Midbrain (tissue), 1 donor: ENCODE results near the gene TGFBR3.
"Not testable (repeated sequence)": the region's sequence is repeated elsewhere in the genome, so short reads cannot be mapped to it uniquely, and the experiment has no call there.

Experiments
- DNase-seq: peaks from one replicate; lab custom pipeline; 2025; lab: John Stamatoyannopoulos, UW

The TGFBR3 gene

GRCh38 chr1:91682882-91683597 lies 202.9 kb downstream of the TGFBR3 start:
- DNase-seq = no peak

GRCh38 chr1:91680556-91681155 lies 205.3 kb downstream of the TGFBR3 start:
- no peak for DNase-seq

- no peak for DNase-seq
These were observed 206.5 kb downstream of the TGFBR3 start for GRCh38 chr1:91679446-91679845.

GRCh38 chr1:91676030-91676429 lies 209.9 kb downstream of the TGFBR3 start:
- DNase-seq = no peak

GRCh38 chr1:91674107-91674506 lies 211.8 kb downstream of the TGFBR3 start:
- no peak for DNase-seq

GRCh38 chr1:91673613-91674012 lies 212.3 kb downstream of the TGFBR3 start:
- no peak for DNase-seq

GRCh38 chr1:91672601-91673161 lies 213.3 kb downstream of the TGFBR3 start:
- no peak for DNase-seq

- no peak for DNase-seq
These were observed 215.2 kb downstream of the TGFBR3 start for GRCh38 chr1:91670781-91671180.

- no peak for DNase-seq
These were observed 216.2 kb downstream of the TGFBR3 start for GRCh38 chr1:91669584-91670350.

GRCh38 chr1:91666651-91667050 lies 219.3 kb downstream of the TGFBR3 start:
- DNase-seq = not testable (repeated sequence)

- DNase-seq = no peak
These were observed 224.8 kb downstream of the TGFBR3 start for GRCh38 chr1:91661121-91661520.

GRCh38 chr1:91660708-91661107 lies 225.2 kb downstream of the TGFBR3 start:
- DNase-seq = no peak

- DNase-seq = no peak
These were observed 230.0 kb downstream of the TGFBR3 start for GRCh38 chr1:91655912-91656449.

- no peak for DNase-seq
These were observed 232.8 kb downstream of the TGFBR3 start for GRCh38 chr1:91653183-91653582.

GRCh38 chr1:91651661-91652071 lies 234.3 kb downstream of the TGFBR3 start:
- no peak for DNase-seq

- DNase-seq = no peak
These were observed 234.7 kb downstream of the TGFBR3 start for GRCh38 chr1:91651243-91651642.

- DNase-seq = no peak
These were observed 235.2 kb downstream of the TGFBR3 start for GRCh38 chr1:91650764-91651163.

GRCh38 chr1:91647061-91647460 lies 238.9 kb downstream of the TGFBR3 start:
- DNase-seq = no peak

- no peak for DNase-seq
These were observed 240.9 kb downstream of the TGFBR3 start for GRCh38 chr1:91645031-91645430.

- no peak for DNase-seq
These were observed 242.5 kb downstream of the TGFBR3 start for GRCh38 chr1:91643431-91643830.

- no peak for DNase-seq
These were observed 244.9 kb downstream of the TGFBR3 start for GRCh38 chr1:91640877-91641526.

GRCh38 chr1:91637539-91637994 lies 248.4 kb downstream of the TGFBR3 start:
- DNase-seq = no peak
